HFFc6 (cell line): ENCODE data around the gene CEP70. TPM values are rescaled to one million over a fixed set of nuclear protein-coding genes. Genes with fewer than 3 reads are reported as not detected.
"Not testable (repeated sequence)": the region's sequence is repeated elsewhere in the genome, so short reads cannot be mapped to it uniquely, and the experiment has no call there.

Source experiments
- DNase-seq: peaks from one replicate; pipeline ENCODE4 v3.0.0-alpha.2; 2018
- H3K27ac Mint-ChIP-seq: 2 replicates; pipeline ENCODE4 v1.8.0; 2020; ENCODE audit warnings: mild to moderate bottlenecking, mixed read lengths
- H3K27me3 Mint-ChIP-seq: 2 replicates; pipeline ENCODE4 v1.8.0; 2021; ENCODE audit warnings: mild to moderate bottlenecking, moderate library complexity, mixed read lengths; ENCODE audit not compliant: insufficient read depth
- H3K36me3 Mint-ChIP-seq: 2 replicates; pipeline ENCODE4 v1.8.0; 2021; ENCODE audit warnings: low read depth, mixed read lengths
- H3K4me1 Mint-ChIP-seq: 2 replicates; pipeline ENCODE4 v1.8.0; 2020; ENCODE audit warnings: low read depth, mixed read lengths
- H3K4me3 Mint-ChIP-seq: 2 replicates; pipeline ENCODE4 v1.8.0; 2020; ENCODE audit warnings: mild to moderate bottlenecking, moderate library complexity, mixed read lengths
- H3K9me3 Mint-ChIP-seq: 2 replicates; pipeline ENCODE4 v1.8.0; 2020; ENCODE audit warnings: mild to moderate bottlenecking, mixed read lengths
- CTCF ChIP-seq: fragments of 200-600 bp; sonication (generic); IDR thresholded peaks from 2 replicates; pipeline ENCODE4 v1.5.0; 2021; ENCODE audit warnings: antibody characterized with exemption, mild to moderate bottlenecking
- total RNA-seq, 6 experiments: library from RNA; stranded (reverse); fragmentation: NEBNext Ultra II Directional; extraction: Animal tissue kit (Norgen Biotek cat#: 25700); gene quantifications; 2 replicates in 1 of 6; 3 replicates in 5 of 6; pipeline ENCODE4 v1.2.3, GENCODE V29; 2021

CEP70 gene
- total RNA-seq, 6 experiments from 2014 or later, result 11.5 to 18.9 (median 17.3) TPM

- TF ChIP-seq CTCF, result no peak
- H3K4me3 Mint-ChIP-seq, result no peak overlapping the region
- no peaks in the 10 kb centered on the region for H3K27me3 Mint-ChIP-seq
- no peak overlapping the region for H3K27ac Mint-ChIP-seq
- no peak for DNase-seq
- H3K36me3 Mint-ChIP-seq, result peaks cover 19% of the 10 kb centered on the region
- H3K9me3 Mint-ChIP-seq, result peaks cover 4% of the 10 kb centered on the region; the same call in 1 of the 2 replicates
- H3K4me1 Mint-ChIP-seq, result peaks cover 14% of the 10 kb centered on the region; the same call in 1 of the 2 replicates
Observed at GRCh38 chr3:138578961-138579574, 15.0 kb downstream of the CEP70 start.

DNA sequence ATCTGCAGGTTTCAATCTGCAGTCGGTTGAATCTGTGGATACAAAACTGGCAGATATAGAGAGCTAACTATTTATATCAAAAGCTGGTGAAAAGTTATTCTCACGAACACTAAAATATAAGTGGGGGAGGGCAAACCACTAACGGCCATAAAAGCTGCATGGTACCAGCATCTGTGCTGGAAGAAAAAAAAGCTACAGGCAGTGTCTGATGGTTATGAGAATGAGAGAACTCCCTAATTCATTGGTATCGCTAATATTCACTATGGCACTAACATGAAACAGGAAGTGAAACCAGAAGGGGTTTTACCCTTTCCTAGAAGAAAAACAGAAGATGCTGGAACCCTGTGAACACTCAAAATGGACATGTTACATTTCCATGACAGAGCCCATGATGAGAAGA lies 15.9 kb downstream of the CEP70 start:
- peaks cover 29% of the 10 kb centered on the region for H3K36me3 Mint-ChIP-seq
- H3K4me1 Mint-ChIP-seq, result 0 out of 2 replicates have a peak, but pooled peaks cover 7% of the 10 kb centered on the region
- H3K27ac Mint-ChIP-seq, result no peak overlapping the region
- H3K4me3 Mint-ChIP-seq, result no peak overlapping the region
- peaks cover 13% of the 10 kb centered on the region; the same call in 1 of the 2 replicates for H3K9me3 Mint-ChIP-seq
- no peaks in the 10 kb centered on the region for H3K27me3 Mint-ChIP-seq
- DNase-seq, result no peak
- TF ChIP-seq CTCF, result no peak

GRCh38 chr3:138573138-138573537 lies 20.9 kb downstream of the CEP70 start:
- no peak for DNase-seq
- Mint-ChIP-seq H3K27ac (no peak overlapping the region), H3K27me3 (no peaks in the 10 kb centered on the region), H3K4me1 (no peaks in the 10 kb centered on the region), H3K36me3 (peaks cover 40% of the 10 kb centered on the region), H3K4me3 (no peak overlapping the region), H3K9me3 (peaks cover 16% of the 10 kb centered on the region; the same call in 1 of the 2 replicates)
- TF ChIP-seq CTCF, result no peak

GRCh38 chr3:138569624-138570023 lies 24.4 kb downstream of the CEP70 start:
- peaks cover 30% of the 10 kb centered on the region for H3K36me3 Mint-ChIP-seq
- H3K27me3 Mint-ChIP-seq, DNase-seq, H3K4me1 Mint-ChIP-seq, H3K27ac Mint-ChIP-seq, H3K4me3 Mint-ChIP-seq: not testable (repeated sequence)
- H3K9me3 Mint-ChIP-seq, result peaks cover 12% of the 10 kb centered on the region; the same call in 1 of the 2 replicates

GRCh38 chr3:138569090-138569489 lies 25.0 kb downstream of the CEP70 start:
- DNase-seq, result no peak
- Mint-ChIP-seq H3K4me1 (no peaks in the 10 kb centered on the region), H3K9me3 (peaks cover 12% of the 10 kb centered on the region; the same call in 1 of the 2 replicates), H3K4me3 (no peak overlapping the region), H3K36me3 (peaks cover 30% of the 10 kb centered on the region), H3K27me3 (no peaks in the 10 kb centered on the region), H3K27ac (no peak overlapping the region)
- no peak for TF ChIP-seq CTCF

- TF ChIP-seq CTCF, result no peak
- Mint-ChIP-seq H3K27me3 (no peaks in the 10 kb centered on the region), H3K4me3 (no peak overlapping the region), H3K4me1 (no peaks in the 10 kb centered on the region), H3K36me3 (peaks cover 13% of the 10 kb centered on the region), H3K27ac (no peak overlapping the region), H3K9me3 (no peaks in the 10 kb centered on the region)
- no peak for DNase-seq
Observed at GRCh38 chr3:138567403-138567802, 26.7 kb downstream of the CEP70 start.

- H3K9me3 Mint-ChIP-seq, H3K4me1 Mint-ChIP-seq, DNase-seq, H3K27me3 Mint-ChIP-seq, H3K36me3 Mint-ChIP-seq, H3K4me3 Mint-ChIP-seq, H3K27ac Mint-ChIP-seq: not testable (repeated sequence)
Observed at GRCh38 chr3:138566293-138566692, 27.8 kb downstream of the CEP70 start.

GRCh38 chr3:138562902-138563301 lies 31.2 kb downstream of the CEP70 start:
- H3K36me3 Mint-ChIP-seq, result peaks cover 22% of the 10 kb centered on the region

More at GRCh38 chr3:138562902-138563301, 31.2 kb downstream of the CEP70 start:
- not testable (repeated sequence) for H3K4me1 Mint-ChIP-seq, H3K27ac Mint-ChIP-seq, H3K4me3 Mint-ChIP-seq, H3K9me3 Mint-ChIP-seq, H3K27me3 Mint-ChIP-seq, DNase-seq
